Head of caudate nucleus (tissue), 42 donors: Measurements from ENCODE around the gene SHPK.
A peak's percentile ranks its signal among the peaks of the same experiment; 100 is the strongest.

Experiments
- DNase-seq, 42 donors: peaks; one replicate each; pipeline versions ENCODE4 v3.0.0 to v3.0.0-alpha.2; 2020 to 2021; ENCODE audit warnings: mixed read lengths in 7 of 42
- intact Hi-C: fragments of 100-400 bp; cut with DNase I; formaldehyde crosslinking; loops from one replicate; pipeline ENCODE4 v1.15.0; 2022

SHPK gene

DNA sequence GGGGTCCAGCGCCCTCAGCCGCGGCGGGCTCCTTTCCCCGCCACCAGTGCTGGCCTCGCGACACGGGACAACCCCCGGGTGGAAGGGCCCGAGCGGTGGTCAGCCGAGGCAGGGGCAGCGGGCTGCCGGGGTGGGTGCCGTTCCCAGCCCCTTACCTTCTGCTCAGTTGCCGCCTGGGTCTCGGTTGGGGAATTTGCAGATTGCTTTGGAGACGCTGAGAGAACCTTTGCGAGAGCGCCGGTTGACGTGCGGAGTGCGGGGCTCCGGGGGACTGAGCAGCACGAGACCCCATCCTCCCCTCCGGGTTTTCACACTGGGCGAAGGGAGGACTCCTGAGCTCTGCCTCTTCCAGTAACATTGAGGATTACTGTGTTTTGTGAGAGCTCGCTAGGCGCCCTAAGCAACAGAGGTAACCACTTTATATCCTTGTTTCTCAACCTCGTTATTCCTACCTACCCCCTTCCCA is 891 bp upstream of the SHPK start:
- DNase-seq: peak in 8 of 42 donors; percentile 10 to 44 (median 21)
- intact Hi-C loops: no loop called here

- intact Hi-C loops: no loop called here
- DNase-seq: peak in 2 of 42 donors; percentile 17 to 35
These were observed 436 bp downstream of the SHPK start for GRCh38 chr17:3635474-3636153.

- intact Hi-C loops: no loop called here
- DNase-seq: no peak
These were observed 3.8 kb downstream of the SHPK start for GRCh38 chr17:3632287-3632686.

DNA sequence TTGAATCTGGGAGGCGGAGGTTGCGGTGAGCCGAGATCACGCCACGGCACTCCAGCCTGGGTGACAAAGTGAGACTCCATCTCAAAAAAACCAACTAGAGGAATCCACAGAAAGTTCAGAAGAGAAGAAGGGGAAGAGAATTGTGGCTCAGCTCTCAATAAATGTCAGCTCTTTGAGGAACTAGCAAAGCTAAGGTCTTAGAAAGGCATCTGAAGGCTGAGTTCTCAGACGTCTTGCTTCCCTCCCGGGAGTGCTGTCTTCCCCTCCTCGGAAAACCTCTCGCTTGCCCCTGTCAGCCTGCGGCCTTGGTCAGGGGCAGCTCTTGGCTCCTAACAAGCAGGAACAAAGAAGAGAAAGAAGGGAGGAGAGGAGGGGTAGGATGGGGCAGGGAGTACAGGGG is 5.3 kb downstream of the SHPK start:
- intact Hi-C loops: no loop called here
- peak in 1 of 42 donors; percentile 29 for DNase-seq

- DNase-seq: no peak
- intact Hi-C loops: no loop called here
These were observed 8.3 kb downstream of the SHPK start for GRCh38 chr17:3627769-3628167.

- intact Hi-C loops: no loop called here
- no peak for DNase-seq
These were observed 8.9 kb downstream of the SHPK start for GRCh38 chr17:3626831-3627768.

- intact Hi-C loops: no loop called here
- DNase-seq: no peak
These were observed 13.0 kb downstream of the SHPK start for GRCh38 chr17:3622977-3623594.

DNA sequence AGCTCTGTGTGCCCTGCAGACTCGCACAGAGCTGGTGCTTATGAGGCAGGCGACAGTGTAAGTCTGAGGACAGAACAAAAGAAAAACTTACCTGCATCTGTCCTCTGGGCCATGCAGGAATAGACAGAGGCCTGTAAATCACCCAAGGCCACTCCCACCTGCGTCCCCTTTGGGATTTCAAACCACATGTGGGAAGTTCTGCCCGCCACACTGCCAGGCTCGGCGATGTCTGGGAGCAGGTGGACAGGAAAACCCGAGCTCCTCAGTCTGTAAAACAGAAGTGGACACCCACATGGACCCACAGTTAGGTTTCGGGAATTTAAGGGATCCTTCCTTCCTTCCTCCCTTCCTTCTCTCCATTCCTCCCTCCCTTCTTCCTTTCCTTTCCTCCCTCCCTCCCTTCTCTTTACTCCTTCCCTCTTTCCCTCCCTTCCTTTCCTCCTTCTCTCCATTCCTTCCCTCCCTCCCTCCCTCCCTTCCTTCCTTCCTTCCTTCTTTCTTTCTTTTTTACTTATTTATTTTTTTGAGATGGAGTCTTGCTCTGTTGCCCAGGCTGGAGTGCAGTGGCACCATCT is 14.8 kb downstream of the SHPK start:
- intact Hi-C loops: no loop called here

DNA sequence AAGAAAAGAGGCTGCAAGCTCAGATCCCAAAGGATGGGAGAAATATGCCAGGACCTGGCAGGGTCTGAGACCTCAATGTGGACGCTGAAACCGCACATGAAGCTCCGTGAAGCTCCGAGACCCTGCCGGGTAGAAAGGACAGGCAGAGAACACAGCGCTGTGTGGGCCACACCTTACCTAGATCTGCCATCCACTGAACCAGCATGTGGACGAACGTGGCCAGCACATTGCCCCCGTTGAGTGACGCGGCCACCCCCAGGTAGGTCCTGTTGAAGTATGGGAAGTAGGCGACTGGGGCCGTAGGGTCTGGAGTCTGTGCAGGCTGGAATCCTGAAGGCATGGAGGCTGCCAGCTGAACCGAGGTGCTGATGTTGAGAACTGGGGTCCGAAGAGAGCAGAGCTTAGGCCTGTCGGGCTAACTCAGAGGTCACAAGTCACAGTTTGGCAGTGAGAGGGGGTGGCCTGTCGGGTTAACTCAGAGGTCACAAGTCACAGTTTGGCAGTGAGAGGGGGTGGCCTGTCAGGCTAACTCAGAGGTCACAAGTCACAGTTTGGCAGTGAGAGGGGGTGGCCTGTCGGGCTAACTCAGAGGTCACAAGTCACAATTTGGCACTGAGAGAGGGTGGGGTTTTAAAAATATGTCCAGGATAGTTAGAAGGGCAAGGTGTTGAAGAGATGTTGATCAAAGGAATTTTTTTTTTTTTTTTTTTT is 20.7 kb downstream of the SHPK start:
- intact Hi-C loops: no loop called here
- no peak for DNase-seq

More for the DNA sequence above, 14.8 kb downstream of the SHPK start:
- no peak for DNase-seq

GRCh38 chr17:3613124-3613523 is 22.9 kb downstream of the SHPK start:
- no peak for DNase-seq
- intact Hi-C loops: no loop called here

GRCh38 chr17:3610523-3610922 is 25.5 kb downstream of the SHPK start:
- intact Hi-C loops: no loop called here

DNA sequence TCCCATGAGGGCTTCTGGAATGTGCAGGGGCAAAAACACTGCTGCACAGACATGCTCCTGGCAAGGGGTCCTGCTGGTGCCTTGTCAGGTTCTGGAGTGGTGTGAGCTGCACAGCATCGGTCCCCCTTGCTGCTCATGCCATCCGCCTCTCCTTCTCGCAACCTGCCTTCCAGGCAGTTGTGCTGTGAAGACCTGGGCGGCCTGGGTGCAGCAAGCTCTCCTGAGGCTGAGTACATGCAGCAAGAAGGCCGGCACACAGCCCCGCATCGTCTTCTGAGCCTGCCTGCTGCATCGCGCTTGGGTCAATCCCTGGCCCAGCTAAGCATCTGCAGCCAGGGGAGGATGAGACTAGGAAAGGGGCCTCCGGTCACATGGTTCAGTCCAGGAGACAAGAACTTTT is 26.4 kb downstream of the SHPK start:
- intact Hi-C loops: no loop called here
- no peak for DNase-seq

More at GRCh38 chr17:3610523-3610922, 25.5 kb downstream of the SHPK start:
- no peak for DNase-seq

DNA sequence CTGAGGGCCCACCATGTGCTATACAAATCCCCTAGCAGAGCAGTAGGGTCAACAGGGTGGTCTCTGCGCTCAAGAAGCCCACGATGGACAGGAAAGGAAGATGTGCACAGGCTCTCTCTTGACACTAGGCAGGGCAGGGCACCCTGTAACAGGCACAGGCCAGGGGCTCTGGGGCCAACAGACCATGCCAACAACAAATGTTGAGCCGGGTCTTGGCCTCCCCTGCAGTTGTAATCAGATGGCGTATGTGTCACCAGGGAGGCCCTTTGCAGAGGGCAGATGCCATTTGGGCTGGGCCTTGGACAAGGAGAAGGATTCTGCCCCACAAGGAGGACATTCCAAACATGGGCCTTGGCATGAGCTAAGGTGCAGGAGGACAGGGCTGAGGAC is 32.2 kb downstream of the SHPK start:
- no peak for DNase-seq
- intact Hi-C loops: no loop called here

GRCh38 chr17:3603119-3603869 is 32.8 kb downstream of the SHPK start:
- DNase-seq: no peak
- intact Hi-C loops: no loop called here

GRCh38 chr17:3602499-3602898 is 33.6 kb downstream of the SHPK start:
- no peak for DNase-seq
- intact Hi-C loops: no loop called here

DNA sequence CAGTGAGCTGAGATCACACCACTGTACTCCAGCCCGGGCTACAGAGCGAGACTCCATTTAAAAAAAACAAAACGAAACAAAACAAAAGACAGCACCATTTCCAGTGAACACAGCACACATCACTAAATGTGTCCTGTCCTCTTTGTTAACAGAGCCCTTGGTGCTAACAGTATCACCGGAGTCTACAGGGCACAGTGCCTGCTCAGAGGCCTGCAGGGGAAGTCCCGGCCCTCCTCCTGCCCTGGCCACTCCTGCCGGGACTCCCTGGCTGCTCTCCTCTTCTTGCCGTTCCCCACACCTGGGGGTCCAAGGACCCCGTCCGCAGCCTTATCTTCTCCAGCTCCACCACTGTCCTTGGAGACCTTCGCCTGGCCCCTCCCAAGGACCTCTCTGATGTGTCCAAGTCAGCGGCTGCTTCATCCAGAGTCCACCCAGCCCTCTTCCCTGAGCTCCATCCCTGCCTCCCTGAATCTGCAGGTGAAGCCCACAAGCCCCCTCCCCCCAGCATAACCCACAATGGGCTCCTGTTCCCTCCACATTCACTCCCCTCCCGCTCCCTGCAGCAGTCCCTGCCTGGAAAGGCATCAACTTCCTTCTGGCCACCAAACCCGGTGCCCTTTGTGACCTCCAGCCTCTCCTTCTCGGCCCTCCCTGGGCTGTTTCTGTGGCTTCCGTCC is 35.4 kb downstream of the SHPK start:
- intact Hi-C loops: no loop called here
- DNase-seq: no peak

DNA sequence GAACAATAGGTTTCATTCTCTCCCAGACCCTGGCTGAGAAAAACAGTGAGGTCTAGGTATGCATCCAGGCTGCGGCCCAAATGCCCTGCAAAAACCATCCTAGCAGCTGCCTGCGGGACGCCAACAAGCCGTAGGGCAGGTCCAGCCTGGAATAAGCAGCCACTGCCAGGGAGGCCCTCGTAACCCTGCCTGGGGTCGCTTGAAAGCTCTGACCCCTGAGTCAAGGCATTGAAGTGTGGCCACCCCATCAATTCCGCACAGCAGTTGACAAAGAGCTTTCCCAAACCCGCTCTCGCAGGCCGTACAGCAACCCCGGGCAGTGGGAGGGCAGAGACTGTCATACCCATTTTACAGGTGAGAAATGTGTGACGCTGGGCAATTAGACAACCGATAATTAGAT is 38.0 kb downstream of the SHPK start:
- intact Hi-C loops: no loop called here
- no peak for DNase-seq
